NT2/D1 (cell line): ENCODE results near the gene MBTPS1.

Source experiments
- DNase-seq: peaks from one replicate; pipeline ENCODE4 v3.0.0-alpha.2; 2011; ENCODE audit warnings: low read depth, low spot score
- H3K27me3 ChIP-seq: 2 replicates; pipeline ENCODE4 v1.6.0; 2011; ENCODE audit warnings: mild to moderate bottlenecking; ENCODE audit not compliant: insufficient read length, insufficient read depth
- H3K36me3 ChIP-seq: 2 replicates; pipeline ENCODE4 v1.6.1; 2011; ENCODE audit warnings: mild to moderate bottlenecking, low read length, mixed read lengths; ENCODE audit not compliant: insufficient read depth, insufficient read length
- H3K4me1 ChIP-seq: 2 replicates; pipeline ENCODE4 v1.5.1; 2011; ENCODE audit not compliant: insufficient read depth, insufficient read length
- H3K4me3 ChIP-seq: 2 replicates; pipeline ENCODE4 v1.5.1; 2011; ENCODE audit warnings: low read depth; ENCODE audit not compliant: insufficient read length
- H3K9ac ChIP-seq: 2 replicates; pipeline ENCODE4 v1.6.0; 2011; ENCODE audit warnings: low read depth; ENCODE audit not compliant: insufficient read length
- H3K9me3 ChIP-seq: 2 replicates; pipeline ENCODE4 v1.5.1; 2011; ENCODE audit warnings: mild to moderate bottlenecking, low read length; ENCODE audit not compliant: insufficient read depth
- SUZ12 ChIP-seq: IDR thresholded peaks from 2 replicates; pipeline ENCODE4 v1.6.1; 2011; ENCODE audit not compliant: insufficient read length, insufficient read depth; ENCODE audit errors: extremely low read depth
- YY1 ChIP-seq: IDR thresholded peaks from 2 replicates; pipeline ENCODE4 v1.6.1; 2011; ENCODE audit not compliant: insufficient read length, insufficient read depth
- ZNF274 ChIP-seq: IDR thresholded peaks from 2 replicates; pipeline ENCODE4 v1.6.1; 2011; ENCODE audit warnings: mild to moderate bottlenecking, low read depth, low read length

MBTPS1 gene

DNA sequence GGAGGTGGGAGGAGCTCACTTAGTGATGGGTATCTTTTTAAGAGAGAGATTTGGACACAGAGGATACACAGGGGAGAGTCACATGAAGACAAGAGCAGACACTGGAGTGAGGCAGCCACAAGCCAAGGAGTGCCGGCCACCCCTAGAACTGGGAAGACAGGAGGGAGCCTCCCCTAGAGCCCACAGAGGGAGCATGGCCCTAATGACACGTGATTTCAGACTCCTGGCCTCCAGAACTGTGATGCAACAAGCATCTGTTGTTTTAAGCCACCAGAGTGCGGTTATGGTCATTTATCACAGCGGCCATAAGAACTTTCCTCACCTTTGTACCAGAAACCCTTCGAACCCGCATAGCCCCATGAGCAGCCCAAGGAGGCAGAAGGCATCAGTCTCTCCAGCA, 107.5 kb downstream of the MBTPS1 start:
- no peak for DNase-seq
- Histone ChIP-seq H3K4me1 (peaks cover 3% of the 10 kb centered on the region), H3K9ac (no peak overlapping the region), H3K4me3 (no peak overlapping the region), H3K27me3 (peaks cover 2% of the 10 kb centered on the region), H3K36me3 (no peaks in the 10 kb centered on the region), H3K9me3 (no peaks in the 10 kb centered on the region)
- TF ChIP-seq ZNF274 (no peak), YY1 (no peak), SUZ12 (no peak)

DNA sequence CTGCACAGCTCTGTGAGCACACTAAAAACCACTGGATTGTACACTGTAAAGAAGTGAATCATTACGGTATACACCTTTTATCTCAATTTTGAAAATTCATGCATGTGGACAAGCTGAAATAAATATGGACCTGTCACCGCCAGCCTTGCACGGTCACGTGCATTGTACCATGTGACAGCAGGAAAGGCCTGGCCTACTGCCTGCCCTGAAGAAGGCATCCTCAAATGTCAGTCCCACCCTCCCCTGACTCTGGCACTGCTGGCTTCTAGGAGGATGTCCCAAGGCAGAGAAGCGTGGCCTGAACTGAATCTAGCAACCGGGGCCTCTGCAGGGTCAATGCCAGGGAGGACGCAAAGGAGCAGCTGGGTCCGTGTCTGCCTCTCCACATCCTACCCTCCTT, 108.8 kb downstream of the MBTPS1 start:
- Histone ChIP-seq H3K9ac (no peak overlapping the region), H3K9me3 (no peaks in the 10 kb centered on the region), H3K4me1 (peaks cover 4% of the 10 kb centered on the region), H3K36me3 (no peaks in the 10 kb centered on the region), H3K4me3 (no peak overlapping the region), H3K27me3 (peaks cover 2% of the 10 kb centered on the region)
- DNase-seq, result no peak
- TF ChIP-seq YY1 (no peak), ZNF274 (no peak), SUZ12 (no peak)

DNA sequence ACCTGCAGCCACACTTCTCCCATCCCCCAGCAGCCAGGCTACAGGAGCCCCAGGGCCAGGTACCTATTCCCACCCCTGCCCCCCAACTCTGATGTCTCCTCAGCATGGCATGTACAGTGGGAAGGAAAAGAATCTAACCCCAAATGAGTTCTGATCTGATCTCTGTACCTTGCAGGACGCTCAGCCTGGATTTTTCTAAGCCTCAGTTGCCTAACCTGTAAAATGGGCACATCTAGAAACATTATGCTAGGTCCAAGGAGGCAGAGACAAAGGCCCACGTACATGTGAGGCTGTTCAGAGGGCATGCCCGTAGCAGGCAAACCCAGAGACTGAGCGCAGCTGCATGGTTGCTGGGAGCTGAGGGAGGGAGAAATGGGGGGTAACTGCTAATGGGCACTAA, 109.2 kb downstream of the MBTPS1 start:
- H3K9ac ChIP-seq, result no peak overlapping the region
- H3K36me3 ChIP-seq, result no peaks in the 10 kb centered on the region
- no peaks in the 10 kb centered on the region for H3K9me3 ChIP-seq
- DNase-seq, result no peak
- peaks cover 5% of the 10 kb centered on the region for H3K4me1 ChIP-seq
- no peak overlapping the region for H3K4me3 ChIP-seq
- no peak for TF ChIP-seq ZNF274
- no peak for TF ChIP-seq YY1
- TF ChIP-seq SUZ12, result no peak
- peaks cover 2% of the 10 kb centered on the region for H3K27me3 ChIP-seq

DNA sequence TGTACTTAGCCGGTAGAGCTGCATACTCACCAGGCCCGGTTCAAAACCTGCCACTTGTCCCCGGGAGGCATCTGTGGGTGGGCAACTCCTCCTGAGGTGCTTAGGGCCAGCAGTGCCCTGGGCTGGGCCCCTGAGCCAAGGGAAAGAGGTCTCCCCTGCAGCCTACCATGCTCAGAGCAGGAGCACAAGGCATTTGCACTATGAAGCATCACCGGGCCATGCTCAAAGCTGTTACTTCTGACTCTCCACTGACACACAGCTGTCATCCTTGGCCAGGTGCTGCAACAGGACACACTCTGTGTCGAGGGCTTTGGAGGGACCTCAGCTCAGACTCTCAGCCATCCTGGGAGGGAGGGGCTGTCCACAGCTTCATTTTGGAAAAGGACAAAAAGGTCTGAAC, 111.4 kb downstream of the MBTPS1 start:
- H3K9ac ChIP-seq, result no peak overlapping the region
- H3K9me3 ChIP-seq, result no peaks in the 10 kb centered on the region
- no peaks in the 10 kb centered on the region for H3K36me3 ChIP-seq
- peaks cover 16% of the 10 kb centered on the region for H3K4me1 ChIP-seq
- peaks cover 2% of the 10 kb centered on the region for H3K27me3 ChIP-seq
- DNase-seq, result no peak
- no peak overlapping the region for H3K4me3 ChIP-seq
- TF ChIP-seq SUZ12 (no peak), ZNF274 (no peak), YY1 (no peak)

DNA sequence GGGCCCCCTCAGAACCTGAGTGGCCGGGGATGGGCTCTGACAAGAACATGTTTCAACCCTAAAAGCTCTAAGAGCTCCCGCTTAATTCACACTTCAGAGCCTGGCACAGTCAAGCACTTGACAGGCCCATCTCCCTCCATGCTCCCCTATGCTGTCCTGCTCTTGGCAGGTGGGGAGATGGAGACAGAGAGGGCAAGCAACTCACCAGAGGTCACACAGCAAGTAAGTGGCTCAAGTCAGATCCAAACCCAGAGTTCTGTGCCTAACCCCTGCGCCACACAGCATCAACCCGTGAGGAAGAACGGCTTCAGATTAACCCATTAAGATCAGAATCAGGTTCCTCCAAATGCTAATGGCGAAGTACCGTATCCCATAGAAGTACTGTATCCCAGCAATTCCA, 112.3 kb downstream of the MBTPS1 start:
- Histone ChIP-seq H3K9ac (no peak overlapping the region), H3K27me3 (peaks cover 2% of the 10 kb centered on the region), H3K36me3 (no peaks in the 10 kb centered on the region), H3K9me3 (no peaks in the 10 kb centered on the region), H3K4me3 (no peak overlapping the region), H3K4me1 (peaks cover 16% of the 10 kb centered on the region)
- DNase-seq, result no peak
- TF ChIP-seq SUZ12, result no peak
- no peak for TF ChIP-seq ZNF274
- no peak for TF ChIP-seq YY1
